Activated gamma-delta T cell treated with anti-CD3 and anti-CD28 coated beads, Interleukin-2, amount 50 U/mL, for 16 hours (primary cell): ENCODE results near the gene CDK5.
"Not testable (repeated sequence)": the region's sequence is repeated elsewhere in the genome, so short reads cannot be mapped to it uniquely, and the experiment has no call there.

Experiments
- DNase-seq: peaks from one replicate; pipeline ENCODE4 v3.0.0-alpha.2; 2020; ENCODE audit warnings: low read depth

CDK5 gene

DNA sequence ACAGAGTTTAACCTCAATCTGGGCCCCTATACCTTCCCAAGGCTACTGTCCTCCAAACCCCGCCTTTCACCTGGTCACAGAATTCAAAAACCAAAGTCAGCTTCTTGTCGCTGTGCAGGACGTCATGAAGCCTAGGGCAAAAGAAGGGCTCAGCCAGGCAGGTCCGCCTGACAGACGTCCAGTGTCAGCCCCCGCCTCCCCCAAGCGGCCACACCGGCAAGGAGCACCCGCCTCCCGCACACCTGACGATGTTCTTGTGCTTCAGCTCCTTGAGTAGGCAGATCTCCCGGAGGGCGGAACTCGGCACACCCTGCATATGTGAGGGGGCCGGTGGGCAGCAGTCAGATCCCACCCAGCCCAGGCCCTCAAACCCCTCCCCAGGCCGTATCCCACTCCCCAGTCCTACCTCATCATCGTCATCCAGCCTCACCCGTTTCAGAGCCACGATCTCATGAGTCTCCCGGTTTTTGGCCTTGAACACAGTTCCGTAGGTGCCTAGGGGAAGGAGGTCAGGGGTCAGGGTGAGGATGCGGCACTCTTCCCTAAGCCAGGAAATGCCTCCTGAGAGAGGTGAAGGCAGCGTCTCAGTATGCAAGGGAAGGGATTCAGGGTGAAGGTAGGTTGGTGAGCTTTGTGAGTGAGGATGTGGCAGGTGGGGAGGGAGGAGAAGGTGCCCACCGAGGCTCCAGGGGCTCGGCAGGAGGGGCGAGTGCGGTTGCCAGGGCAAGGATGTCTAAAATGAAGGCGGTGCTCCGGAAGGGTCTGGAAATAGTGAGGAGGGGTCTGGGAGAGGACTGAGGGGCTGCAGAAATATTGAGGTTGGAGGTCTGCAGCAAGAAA, 811 bp downstream of the CDK5 start:
- DNase-seq, result no peak

DNA sequence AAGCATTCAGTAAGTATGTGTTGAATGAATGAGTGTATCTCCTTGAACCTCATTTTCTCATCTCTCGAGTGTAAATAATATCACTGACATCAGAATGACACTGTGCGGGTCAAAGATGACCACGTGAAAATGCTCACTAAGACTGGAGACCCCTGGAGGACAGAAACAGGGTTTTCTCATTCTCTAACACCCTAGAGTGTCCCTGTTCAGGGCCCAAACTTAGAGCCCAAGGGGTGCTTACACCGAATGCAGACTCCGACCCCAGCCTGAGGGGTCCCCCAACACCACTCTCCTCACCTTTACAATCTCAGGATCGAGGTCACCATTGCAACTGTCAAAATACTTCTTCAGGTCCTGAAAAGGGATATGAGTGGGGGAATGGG, 1.4 kb downstream of the CDK5 start:
- no peak for DNase-seq

DNA sequence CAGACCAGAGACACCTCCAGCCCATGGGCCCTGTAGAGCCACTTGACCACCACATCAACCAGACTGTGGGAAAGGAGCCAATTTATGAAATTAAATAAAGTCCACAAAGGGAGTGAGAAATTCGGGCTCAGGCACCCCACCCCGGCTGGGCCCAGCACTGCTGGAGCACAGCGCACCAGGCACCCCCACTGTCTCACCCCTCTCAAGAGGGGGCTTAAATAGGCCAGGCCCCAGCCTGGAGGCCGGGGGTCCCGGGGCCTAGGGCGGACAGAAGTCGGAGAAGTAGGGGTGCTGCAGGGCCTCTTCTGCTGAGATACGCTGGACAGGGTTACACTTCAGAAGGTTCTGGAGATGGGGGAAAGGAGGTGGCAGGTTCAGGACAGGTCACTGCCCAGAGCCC, 3.9 kb downstream of the CDK5 start:
- no peak for DNase-seq

DNA sequence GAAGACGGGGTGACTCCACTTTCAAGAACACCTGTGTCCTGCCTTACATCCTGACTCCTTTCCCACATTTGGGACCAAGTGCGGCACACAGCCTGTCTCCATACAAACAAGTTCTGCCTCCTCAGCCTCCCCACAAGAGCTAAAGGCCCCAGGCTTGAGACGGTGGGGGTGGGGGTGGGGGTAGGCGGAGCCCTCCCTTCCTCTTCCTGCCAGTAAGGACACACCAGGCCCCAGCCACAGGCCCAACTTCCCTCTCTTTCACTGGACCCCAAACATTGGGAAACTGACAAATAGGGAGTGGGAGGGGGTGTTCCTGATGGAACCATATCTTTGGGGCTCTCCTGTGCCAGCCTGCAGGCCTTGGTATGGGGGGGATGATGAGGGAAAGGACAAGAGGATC, 4.6 kb downstream of the CDK5 start:
- no peak for DNase-seq

DNA sequence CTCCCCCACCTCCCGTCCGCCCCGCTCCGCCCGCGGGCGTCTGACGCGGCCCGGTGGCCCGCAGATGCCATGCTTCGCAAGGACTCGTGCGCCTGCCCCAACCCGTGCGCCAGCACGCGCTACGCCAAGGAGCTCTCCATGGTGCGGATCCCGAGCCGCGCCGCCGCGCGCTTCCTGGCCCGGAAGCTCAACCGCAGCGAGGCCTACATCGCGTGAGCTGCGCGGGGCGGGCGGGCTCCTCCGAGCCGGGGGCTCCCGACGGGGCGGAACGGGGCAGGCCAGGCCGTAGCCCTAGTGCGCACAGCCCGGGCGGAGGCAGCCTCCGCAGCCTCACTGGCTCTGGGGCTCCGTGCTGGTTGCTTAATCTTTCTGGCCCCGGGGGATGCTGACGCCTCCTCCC, 6.6 kb downstream of the CDK5 start:
- no peak for DNase-seq

DNA sequence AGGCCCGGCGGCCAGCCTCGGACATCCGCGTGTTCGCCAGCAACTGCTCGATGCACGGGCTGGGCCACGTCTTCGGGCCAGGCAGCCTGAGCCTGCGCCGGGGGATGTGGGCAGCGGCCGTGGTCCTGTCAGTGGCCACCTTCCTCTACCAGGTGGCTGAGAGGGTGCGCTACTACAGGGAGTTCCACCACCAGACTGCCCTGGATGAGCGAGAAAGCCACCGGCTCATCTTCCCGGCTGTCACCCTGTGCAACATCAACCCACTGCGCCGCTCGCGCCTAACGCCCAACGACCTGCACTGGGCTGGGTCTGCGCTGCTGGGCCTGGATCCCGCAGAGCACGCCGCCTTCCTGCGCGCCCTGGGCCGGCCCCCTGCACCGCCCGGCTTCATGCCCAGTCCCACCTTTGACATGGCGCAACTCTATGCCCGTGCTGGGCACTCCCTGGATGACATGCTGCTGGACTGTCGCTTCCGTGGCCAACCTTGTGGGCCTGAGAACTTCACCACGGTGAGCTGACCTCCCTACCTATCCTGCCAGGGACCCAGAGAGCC, 8.7 kb downstream of the CDK5 start:
- DNase-seq, result no peak

DNA sequence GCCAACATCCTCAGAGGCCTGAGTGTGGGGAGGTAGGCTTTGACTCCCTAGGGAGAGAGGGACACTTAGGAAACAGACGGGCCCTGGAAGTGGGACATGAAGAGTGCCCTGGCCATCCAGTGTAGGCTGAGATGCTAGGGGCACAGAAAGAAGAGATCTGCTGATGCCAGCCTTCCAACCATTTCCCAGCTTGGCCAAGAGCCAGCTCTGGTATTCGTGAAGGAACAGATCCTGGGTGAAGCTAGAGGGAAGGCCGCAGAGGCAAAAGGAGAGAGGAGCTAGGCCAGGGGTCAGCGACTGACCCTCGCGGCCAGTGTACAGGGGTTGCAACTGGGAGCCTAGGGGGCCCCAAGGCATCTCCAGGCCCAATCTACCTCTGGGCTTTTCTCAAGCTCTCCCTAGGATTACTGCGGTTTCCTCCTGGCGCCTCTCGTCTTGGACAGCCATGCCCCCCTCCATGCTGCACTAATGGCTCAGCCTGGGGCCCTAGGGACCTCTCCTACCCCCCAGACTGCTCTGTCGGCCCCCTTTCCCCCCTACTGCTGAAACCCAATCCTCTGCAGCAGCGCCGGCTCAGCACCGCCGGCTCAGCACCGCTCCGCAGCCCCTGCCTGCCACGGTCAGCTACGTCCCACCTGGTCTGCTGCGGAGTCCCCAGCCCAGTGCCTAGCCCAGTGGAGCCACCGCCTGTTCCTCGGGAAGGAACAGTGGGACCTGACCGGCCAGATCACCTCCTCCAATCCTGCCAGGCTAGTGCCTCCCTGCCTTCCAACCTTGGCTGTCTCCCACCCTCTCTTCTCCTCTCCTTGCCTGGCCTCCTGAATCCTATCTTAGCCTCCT, 9.5 kb downstream of the CDK5 start, which contains the start of gene ASIC3:
Gene ASIC3 (plus strand): TSS at position 556 of the 840 bp plus-strand sequence. CDS start 355 bp downstream, outside the sequence.
- no peak for DNase-seq

DNA sequence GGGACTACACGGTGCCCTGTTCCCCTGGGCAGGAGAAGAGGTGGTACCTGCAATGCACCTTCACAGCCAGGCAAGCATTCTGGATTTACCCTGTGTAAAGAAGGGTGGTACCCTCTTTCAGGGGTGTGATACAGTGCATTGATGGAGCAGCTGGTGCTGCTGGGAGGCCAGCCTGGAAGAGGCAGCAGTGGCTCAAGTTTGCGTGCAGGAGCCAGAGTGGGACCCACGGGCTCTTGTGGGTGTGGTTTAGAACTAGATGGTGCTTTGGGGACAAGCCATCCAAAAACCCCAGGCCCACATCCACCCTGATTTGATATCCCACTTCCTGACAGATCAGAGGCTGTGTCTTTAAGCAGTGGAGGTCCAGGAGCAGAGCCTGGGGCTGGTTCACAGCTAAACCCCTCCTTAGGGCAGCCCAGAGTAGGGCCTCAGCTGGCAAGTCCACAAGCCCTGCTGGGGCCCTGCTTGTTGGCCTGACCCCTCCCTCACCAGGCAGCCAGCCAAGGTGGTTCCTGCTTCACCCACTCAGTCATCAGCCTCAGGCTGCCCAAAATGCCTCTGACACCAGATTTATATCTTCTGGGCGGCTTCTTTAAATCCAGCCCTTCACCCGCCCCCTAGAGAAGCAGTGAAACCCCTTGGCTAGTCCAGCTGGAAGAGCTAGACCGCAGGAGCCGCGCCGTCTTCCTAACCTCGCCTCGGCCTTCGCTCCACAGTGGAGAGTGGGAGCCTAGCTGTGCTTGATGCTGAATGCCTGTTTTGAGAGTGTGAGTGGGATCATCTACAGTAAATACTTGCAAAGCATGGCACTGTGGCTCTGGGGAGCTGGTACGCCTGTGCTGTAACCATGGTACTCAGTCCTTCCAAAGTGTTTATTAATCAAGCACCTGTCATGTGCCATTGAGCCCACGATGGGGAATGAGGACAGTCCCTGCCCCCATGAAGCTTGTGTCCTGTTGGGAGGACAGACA, 10.8 kb downstream of the CDK5 start:
- DNase-seq, result no peak

DNA sequence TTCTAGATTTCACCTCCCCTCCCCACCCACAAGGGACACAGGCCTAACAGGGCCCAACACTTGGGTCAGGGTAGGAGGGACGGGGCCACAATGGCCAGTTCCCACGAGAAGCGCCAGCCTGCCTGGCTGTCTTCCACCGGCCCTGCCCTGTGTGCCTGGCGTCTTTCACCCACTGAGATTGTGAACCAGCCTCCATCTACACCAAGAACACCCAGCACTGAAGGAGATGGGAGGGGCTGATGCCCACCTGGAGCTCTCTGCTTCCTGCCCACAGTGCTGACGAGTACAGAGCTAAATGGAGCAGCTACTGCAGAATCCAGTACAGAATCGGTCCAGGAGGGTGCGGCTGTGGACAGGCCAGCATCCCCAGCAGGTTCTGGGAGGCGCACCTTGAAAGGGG, 11.7 kb downstream of the CDK5 start:
- DNase-seq, result no peak

DNA sequence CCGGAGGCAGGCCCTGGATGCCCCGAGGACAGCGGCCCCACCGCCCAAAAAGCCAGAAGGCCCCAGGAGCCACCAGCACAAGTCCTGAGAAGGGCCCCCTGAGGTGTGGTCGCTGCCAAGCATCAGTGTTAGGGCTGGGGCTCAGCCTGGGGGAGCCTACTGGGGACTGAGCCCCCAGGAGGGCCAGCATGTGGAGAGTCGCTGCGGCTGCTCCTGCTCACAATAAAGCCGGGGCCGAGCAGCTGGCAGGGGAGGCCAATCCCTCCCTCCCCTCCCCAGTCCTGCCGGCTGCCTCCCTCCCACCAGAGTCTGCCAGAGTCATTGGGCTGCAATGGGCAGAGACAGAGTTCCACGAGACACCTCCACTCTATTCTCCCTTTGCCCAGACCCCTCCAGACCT, 12.4 kb downstream of the CDK5 start:
- DNase-seq, result no peak

DNA sequence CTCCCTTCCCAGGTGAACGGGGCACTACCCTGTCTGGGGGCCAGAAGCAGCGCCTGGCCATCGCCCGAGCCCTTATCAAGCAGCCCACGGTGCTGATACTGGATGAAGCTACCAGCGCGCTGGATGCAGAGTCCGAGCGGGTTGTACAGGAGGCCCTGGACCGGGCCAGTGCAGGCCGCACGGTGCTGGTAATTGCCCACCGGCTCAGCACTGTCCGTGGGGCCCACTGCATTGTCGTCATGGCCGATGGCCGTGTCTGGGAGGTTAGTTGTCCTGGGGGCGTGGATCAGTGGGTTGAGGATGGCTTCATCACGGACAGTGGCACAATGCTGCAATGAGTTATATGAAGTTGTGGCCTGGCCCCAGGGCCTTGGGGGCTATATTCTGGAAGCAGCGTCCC, 13.7 kb downstream of the CDK5 start:
- DNase-seq, result no peak

DNA sequence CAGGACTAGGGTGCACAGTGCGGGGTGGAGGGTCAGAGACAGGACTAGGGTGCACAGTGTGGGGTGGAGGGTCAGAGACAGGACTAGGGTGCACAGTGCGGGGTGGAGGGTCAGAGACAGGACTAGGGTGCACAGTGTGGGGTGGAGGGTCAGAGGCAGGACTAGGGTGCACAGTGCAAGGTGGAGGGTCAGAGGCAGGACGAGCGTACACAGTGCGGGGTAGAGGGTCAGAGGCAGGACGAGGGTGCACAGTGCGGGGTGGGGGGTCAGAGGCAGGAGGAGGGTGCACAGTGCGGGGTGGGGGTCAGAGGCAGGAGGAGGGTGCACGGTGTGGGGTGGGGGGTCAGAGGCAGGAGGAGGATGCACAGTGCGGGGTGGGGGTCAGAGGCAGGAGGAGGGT, 14.2 kb downstream of the CDK5 start:
- DNase-seq, result not testable (repeated sequence)

DNA sequence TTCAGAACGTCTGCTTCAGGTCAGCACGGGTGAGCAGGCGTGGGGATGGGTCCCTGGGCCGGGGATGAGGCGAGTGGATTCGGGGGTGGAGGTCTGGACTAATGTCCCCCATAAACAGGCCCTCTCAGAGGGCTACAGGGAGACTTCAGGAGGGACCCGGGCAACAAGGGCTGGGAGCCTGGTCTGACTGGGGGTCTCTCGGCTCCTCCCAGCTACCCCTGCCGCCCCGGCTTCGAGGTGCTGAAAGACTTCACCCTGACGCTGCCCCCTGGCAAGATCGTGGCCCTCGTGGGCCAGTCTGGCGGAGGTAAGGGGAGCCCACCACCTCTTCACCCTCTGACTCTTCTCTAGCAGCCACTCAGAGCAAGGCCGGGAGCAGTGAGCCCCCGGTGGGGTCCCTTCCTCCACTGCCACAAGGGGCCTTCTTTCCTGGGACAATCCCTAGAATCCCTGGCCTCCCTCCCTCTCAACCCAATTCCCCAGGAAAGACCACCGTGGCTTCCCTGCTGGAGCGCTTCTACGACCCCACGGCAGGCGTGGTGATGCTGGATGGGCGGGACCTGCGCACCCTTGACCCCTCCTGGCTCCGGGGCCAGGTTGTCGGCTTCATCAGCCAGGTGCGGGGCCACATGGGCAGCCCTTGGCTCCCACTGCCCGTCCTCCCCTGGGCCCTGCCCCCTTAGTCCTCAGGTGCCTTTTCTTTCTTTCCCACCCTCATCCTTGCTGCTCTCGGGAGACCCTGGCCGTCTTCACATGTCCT, 16.9 kb downstream of the CDK5 start:
- DNase-seq, result no peak

DNA sequence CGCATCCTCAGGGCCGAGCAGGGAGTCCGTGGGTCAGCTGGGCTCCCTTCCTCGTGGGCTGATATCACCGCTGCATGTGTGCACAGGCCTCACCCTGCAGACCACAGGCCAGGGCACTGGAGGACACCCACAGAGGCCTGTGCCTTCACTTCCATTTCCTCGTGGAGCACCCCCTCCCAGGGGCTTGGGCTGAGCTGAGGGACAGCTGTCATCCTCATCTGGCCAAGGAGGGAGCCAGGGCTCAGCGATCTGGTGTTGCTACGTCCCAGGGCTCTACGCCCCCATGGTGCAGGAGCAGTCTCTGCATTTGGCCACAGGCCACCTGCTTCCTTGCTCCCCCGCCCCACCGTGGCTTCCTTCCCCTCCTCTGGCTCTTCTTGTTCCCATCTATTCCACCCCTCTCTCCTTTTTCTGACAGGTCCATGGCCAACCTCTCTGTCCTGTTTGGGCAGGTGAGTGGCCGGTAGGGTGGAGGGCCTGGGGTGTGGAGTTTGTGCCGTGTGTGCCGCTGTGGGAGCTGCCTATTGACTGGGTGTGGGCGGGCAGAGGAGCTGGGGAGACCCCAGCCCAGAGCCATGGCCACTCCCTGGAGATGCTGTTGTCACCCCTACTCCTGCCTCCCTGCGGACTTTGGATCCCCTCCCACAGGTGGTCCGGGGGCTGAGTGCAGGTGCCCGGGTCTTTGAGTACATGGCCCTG, 17.7 kb downstream of the CDK5 start:
- no peak for DNase-seq

DNA sequence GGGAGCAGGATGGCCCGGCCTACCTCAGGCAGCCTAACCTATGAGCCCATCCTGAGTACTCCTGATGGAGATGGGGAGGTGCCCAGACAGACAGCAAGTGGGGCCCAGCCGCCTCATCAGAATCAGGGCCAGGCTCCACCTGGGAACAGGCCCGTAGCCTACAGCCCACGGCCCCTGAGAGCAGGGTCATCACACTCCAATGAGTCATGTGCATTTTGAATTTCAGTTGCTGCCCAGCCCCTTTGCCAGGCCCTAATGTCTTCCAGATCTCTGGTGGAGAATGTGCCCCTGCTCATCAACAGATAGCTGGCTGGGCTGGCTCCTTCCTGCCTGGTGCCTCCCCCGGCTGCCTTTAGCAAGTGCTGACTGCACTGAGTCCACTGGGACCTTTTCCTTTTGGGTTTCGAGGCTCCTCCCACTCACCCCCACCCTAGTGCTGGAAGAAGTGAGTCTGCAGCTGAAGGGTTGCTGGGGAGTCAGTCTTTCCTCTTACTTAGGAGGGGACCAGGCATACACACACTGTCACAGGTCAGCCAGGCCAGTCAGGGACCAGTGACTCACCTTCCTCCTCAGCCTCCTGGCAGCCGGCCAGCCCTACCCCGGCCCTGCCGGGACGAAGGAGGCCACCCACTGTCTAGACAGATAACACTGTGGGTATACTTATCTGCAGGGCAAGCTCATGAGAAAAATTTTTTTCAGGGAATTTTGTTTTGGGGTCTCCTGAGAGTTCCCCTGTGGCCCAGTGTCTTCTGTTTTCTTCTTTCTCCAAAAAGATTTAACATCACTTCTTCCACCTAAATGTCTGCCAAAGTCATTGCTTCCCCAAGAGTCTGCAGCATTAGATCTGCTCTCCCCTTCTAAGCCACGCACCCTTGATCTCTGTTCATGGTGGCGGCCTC, 18.5 kb downstream of the CDK5 start:
- DNase-seq, result peak; percentile 46

DNA sequence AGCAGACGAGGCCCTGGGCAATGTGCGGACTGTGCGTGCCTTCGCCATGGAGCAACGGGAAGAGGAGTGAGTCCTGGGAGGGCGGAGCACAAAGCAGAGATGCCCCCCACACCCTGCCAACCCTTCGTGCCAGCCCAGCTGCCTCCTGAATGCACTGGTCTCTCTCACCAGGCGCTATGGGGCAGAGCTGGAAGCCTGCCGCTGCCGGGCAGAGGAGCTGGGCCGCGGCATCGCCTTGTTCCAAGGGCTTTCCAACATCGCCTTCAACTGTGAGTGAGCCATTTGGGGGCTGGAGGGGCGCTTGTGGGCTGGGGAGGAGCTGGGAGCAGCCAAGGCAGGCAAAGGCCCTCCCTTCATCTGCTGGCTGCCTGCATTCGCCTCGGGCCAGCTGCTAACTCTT, 21.8 kb downstream of the CDK5 start:
- DNase-seq, result no peak

DNA sequence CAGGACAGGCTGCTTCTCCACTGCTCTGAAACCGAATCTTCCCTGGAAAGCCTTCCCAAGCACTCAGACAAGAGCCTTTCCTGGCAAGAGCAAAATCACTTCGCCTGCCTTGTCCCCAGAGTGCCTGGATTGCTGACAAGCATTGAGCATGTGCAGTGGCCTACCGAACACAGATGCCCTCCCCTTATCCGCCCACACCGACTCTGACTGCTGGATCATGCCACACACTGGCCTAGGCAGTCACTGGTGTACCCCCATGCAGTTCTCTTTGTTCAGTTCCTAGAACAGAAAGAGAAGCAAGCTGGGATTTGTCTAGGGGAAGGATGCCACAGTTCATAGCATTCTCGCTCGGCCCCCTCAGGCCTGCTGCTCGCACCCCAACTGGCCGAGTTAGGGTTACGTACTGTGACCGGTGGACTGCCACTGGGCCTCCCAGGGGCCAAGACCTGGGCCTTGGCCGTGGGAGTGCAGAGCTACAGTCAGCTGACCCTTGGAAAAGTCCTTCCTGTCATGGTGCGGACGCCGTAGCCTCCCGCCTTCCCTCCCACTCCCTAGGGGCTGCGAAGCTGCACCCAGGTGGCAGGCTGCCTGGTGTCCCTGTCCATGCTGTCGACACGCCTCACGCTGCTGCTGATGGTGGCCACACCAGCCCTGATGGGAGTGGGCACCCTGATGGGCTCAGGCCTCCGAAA, 22.5 kb downstream of the CDK5 start:
- no peak for DNase-seq

DNA sequence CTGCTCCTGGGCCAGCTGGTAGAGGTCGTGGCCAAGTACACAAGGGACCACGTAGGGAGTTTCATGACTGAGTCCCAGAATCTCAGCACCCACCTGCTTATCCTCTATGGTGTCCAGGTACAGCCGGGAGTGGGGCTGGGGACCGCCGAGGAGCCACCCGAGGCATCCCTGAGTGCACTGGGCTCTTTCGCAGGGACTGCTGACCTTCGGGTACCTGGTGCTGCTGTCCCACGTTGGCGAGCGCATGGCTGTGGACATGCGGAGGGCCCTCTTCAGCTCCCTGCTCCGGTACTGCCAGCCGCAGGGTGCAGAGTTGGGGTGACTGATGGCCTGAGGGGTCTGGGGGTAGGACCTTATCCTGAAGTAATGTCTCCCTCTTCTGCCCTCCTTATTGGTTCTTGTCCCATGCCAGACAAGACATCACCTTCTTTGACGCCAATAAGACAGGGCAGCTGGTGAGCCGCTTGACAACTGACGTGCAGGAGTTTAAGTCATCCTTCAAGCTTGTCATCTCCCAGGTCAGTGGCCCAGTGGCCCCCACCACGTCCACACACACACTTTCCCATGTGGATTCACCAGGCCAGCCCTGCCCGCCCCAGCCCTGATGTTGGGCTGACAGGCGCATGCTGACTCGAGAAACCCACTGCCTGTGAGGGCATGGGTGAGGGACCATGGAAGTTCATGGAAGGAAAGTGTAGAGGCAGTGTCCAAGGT, 23.2 kb downstream of the CDK5 start:
- no peak for DNase-seq
